ENCODE data around the gene GAK.
A peak's percentile ranks its signal among the peaks of the same experiment; 100 is the strongest.

The GAK gene

GRCh38 chr4:887034-887763 lies 44.9 kb downstream of the GAK start:
- DNase-seq: no peak

- DNase-seq: no peak
Measured at GRCh38 chr4:886244-886643, 45.9 kb downstream of the GAK start.

- DNase-seq: no peak
Measured at GRCh38 chr4:885353-885752, 46.8 kb downstream of the GAK start.

- DNase-seq: no peak
Measured at GRCh38 chr4:884896-885295, 47.2 kb downstream of the GAK start.

- no peak for DNase-seq
Measured at GRCh38 chr4:884259-884658, 47.9 kb downstream of the GAK start.

- DNase-seq: no peak
Measured at GRCh38 chr4:883377-884095, 48.6 kb downstream of the GAK start.

- no peak for DNase-seq
Measured at GRCh38 chr4:882646-883045, 49.5 kb downstream of the GAK start.

GRCh38 chr4:881709-882108 lies 50.4 kb downstream of the GAK start:
- DNase-seq: no peak

- DNase-seq: no peak
Measured at GRCh38 chr4:880684-881405, 51.3 kb downstream of the GAK start.

GRCh38 chr4:879729-880077 lies 52.4 kb downstream of the GAK start:
- peak; percentile 44 for DNase-seq

GRCh38 chr4:878796-879728 lies 53.1 kb downstream of the GAK start:
- peak; percentile 51 for DNase-seq

GRCh38 chr4:877502-877901 lies 54.6 kb downstream of the GAK start:
- DNase-seq: no peak

- DNase-seq: no peak
Measured at GRCh38 chr4:876780-877179, 55.3 kb downstream of the GAK start.

- DNase-seq: no peak
Measured at GRCh38 chr4:875818-876423, 56.2 kb downstream of the GAK start.

- DNase-seq: no peak
Measured at GRCh38 chr4:874971-875817, 56.9 kb downstream of the GAK start.

- no peak for DNase-seq
Measured at GRCh38 chr4:874056-874455, 58.1 kb downstream of the GAK start.

GRCh38 chr4:872241-872981 lies 59.7 kb downstream of the GAK start:
- DNase-seq: no peak

- no peak for DNase-seq
Measured at GRCh38 chr4:871484-871883, 60.6 kb downstream of the GAK start.

- DNase-seq: no peak
Measured at GRCh38 chr4:870951-871350, 61.2 kb downstream of the GAK start.

GRCh38 chr4:869776-870175 lies 62.3 kb downstream of the GAK start:
- no peak for DNase-seq

- no peak for DNase-seq
Measured at GRCh38 chr4:868421-868820, 63.7 kb downstream of the GAK start.
